Fibroblast of lung (primary cell): ENCODE results near the gene URB2. TPM values are rescaled to one million over a fixed set of nuclear protein-coding genes. Genes with fewer than 3 reads are reported as not detected.

ENCODE experiments used
- DNase-seq, 2 donors: peaks; one replicate each; pipeline versions ENCODE4 v3.0.0 to v3.0.0-alpha.2; 2010; ENCODE audit warnings: low read depth in 2 of 2
- H2AFZ ChIP-seq: 2 replicates; pipeline ENCODE4 v1.5.1; 2012; ENCODE audit warnings: low read length, control low read depth, inconsistent platforms
- H3K27ac ChIP-seq: 2 replicates; pipeline ENCODE4 v1.5.1; 2011; ENCODE audit warnings: low read length, control low read depth; ENCODE audit not compliant: insufficient read depth
- H3K27me3 ChIP-seq: 2 replicates; pipeline ENCODE4 v1.5.1; 2011; ENCODE audit warnings: mild to moderate bottlenecking, low read length; ENCODE audit not compliant: control insufficient read depth, insufficient read depth
- H3K36me3 ChIP-seq: 2 replicates; pipeline ENCODE4 v1.5.1; 2011; ENCODE audit warnings: low read length; ENCODE audit not compliant: control insufficient read depth, insufficient read depth
- H3K4me1 ChIP-seq: 2 replicates; pipeline ENCODE4 v1.5.1; 2011; ENCODE audit warnings: low read length; ENCODE audit not compliant: control insufficient read depth, insufficient read depth; ENCODE audit errors: extremely low read depth
- H3K4me2 ChIP-seq: 2 replicates; pipeline ENCODE4 v1.5.1; 2011; ENCODE audit warnings: low read length, control low read depth; ENCODE audit not compliant: insufficient read depth; ENCODE audit errors: extremely low read depth
- H3K4me3 ChIP-seq, 4 experiments: fragments of 200-600 bp in 1 of 4; sonication (generic) in 1 of 4; replicated peaks in 1 of 4; 2 replicates each; pipeline ENCODE4 v1.5.1; 2011 to 2016; ENCODE audit warnings: low read length in 4 of 4, low read depth in 3 of 4, mild to moderate bottlenecking in 3 of 4, control low read depth in 2 of 4, inconsistent platforms in 1 of 4, mixed read lengths in 1 of 4; ENCODE audit not compliant: insufficient read depth in 1 of 4; ENCODE audit errors: control extremely low read depth in 1 of 4
- H3K79me2 ChIP-seq: 2 replicates; pipeline ENCODE4 v1.5.1; 2012; ENCODE audit warnings: mild to moderate bottlenecking, low read length, inconsistent platforms; ENCODE audit not compliant: control insufficient read depth, insufficient read depth
- H3K9ac ChIP-seq: 2 replicates; pipeline ENCODE4 v1.5.1; 2011; ENCODE audit warnings: mild to moderate bottlenecking, low read length, control low read depth; ENCODE audit not compliant: insufficient read depth
- H3K9me3 ChIP-seq: 2 replicates; pipeline ENCODE4 v1.5.1; 2012; ENCODE audit warnings: low read depth, low read length; ENCODE audit not compliant: control insufficient read depth, insufficient read depth
- H4K20me1 ChIP-seq: 2 replicates; pipeline ENCODE4 v1.5.1; 2011; ENCODE audit warnings: low read length; ENCODE audit not compliant: control insufficient read depth, insufficient read depth; ENCODE audit errors: extremely low read depth
- CTCF ChIP-seq, 2 donors: IDR thresholded peaks in 1 of 2; conservative IDR thresholded peaks in 1 of 2; 1 replicate in 1 of 2; 2 replicates in 1 of 2; pipeline ENCODE4 v1.5.1; 2011 to 2012; ENCODE audit warnings: low read length in 2 of 2, control low read depth in 1 of 2, inconsistent platforms in 1 of 2, low read depth in 1 of 2, mild to moderate bottlenecking in 1 of 2
- EZH2 ChIP-seq: IDR thresholded peaks from 2 replicates; pipeline ENCODE4 v1.5.1; 2012; ENCODE audit warnings: low read length, control low read depth, mild to moderate bottlenecking; ENCODE audit errors: missing control alignments
- polyA plus RNA-seq, 2 donors: library from polyadenylated mRNA; depleted of rRNA in 1 of 2; stranded (reverse) in 1 of 2; unstranded in 1 of 2; fragments of >200 nt; gene quantifications; 2 replicates each; pipeline ENCODE4 v1.2.1, GENCODE V29; 2011 to 2012; ENCODE audit warnings: missing spikeins in 1 of 2
- total RNA-seq: library from RNA; depleted of rRNA; stranded (reverse); fragments of >200 nt; gene quantifications from 2 replicates; pipeline ENCODE4 v1.2.1, GENCODE V29; 2014

The URB2 gene
- total and polyA plus RNA-seq, 2 donors (not counting 1 experiment from before 2014, with no cell fraction given): 5.2 to 8.8 TPM

- Histone ChIP-seq H3K9ac (no peak overlapping the region), H4K20me1 (no peaks in the 10 kb centered on the region), H2AFZ (no peak overlapping the region), H3K27me3 (no peaks in the 10 kb centered on the region), H3K4me3 (no peak overlapping the region), H3K9me3 (no peaks in the 10 kb centered on the region), H3K36me3 (peaks cover 11% of the 10 kb centered on the region), H3K4me1 (no peaks in the 10 kb centered on the region), H3K79me2 (no peaks in the 10 kb centered on the region), H3K4me2 (no peak overlapping the region), H3K27ac (no peak overlapping the region)
- DNase-seq: no peak
- no peak for TF ChIP-seq EZH2
- no peak for TF ChIP-seq CTCF (conservative IDR thresholded peaks at IDR 0.05 in 1 of 2, IDR thresholded peaks at IDR 0.05 in 1 of 2; ENCODE audit: low read depth in 1 of 2, low read length in 2 of 2)
Measured at GRCh38 chr1:229651546-229651945, 25.5 kb downstream of the URB2 start.

- Histone ChIP-seq H4K20me1 (no peaks in the 10 kb centered on the region), H3K4me3 (no peak overlapping the region), H3K27me3 (no peaks in the 10 kb centered on the region), H2AFZ (no peak overlapping the region), H3K79me2 (no peaks in the 10 kb centered on the region), H3K9ac (no peak overlapping the region), H3K4me2 (no peak overlapping the region), H3K4me1 (no peaks in the 10 kb centered on the region), H3K9me3 (no peaks in the 10 kb centered on the region), H3K36me3 (peaks cover 5% of the 10 kb centered on the region), H3K27ac (no peak overlapping the region)
- TF ChIP-seq EZH2 (no peak), CTCF (conservative IDR thresholded peaks at IDR 0.05 in 1 of 2, IDR thresholded peaks at IDR 0.05 in 1 of 2; ENCODE audit: low read depth in 1 of 2, low read length in 2 of 2) (no peak)
- DNase-seq: no peak
Measured at GRCh38 chr1:229653420-229653819, 27.4 kb downstream of the URB2 start.

- H3K4me2 ChIP-seq: no peak overlapping the region
- H3K4me3 ChIP-seq: no peak overlapping the region
- no peak for DNase-seq
- peaks cover 5% of the 10 kb centered on the region for H3K36me3 ChIP-seq
- no peak overlapping the region for H3K9ac ChIP-seq
- no peaks in the 10 kb centered on the region for H3K27me3 ChIP-seq
- H3K27ac ChIP-seq: no peak overlapping the region
- H4K20me1 ChIP-seq: no peaks in the 10 kb centered on the region
- H3K79me2 ChIP-seq: no peaks in the 10 kb centered on the region
- H3K9me3 ChIP-seq: no peaks in the 10 kb centered on the region
- no peak overlapping the region for H2AFZ ChIP-seq
- no peak for TF ChIP-seq CTCF (conservative IDR thresholded peaks at IDR 0.05 in 1 of 2, IDR thresholded peaks at IDR 0.05 in 1 of 2; ENCODE audit: low read depth in 1 of 2, low read length in 2 of 2)
- no peak for TF ChIP-seq EZH2
- no peaks in the 10 kb centered on the region for H3K4me1 ChIP-seq
Measured at GRCh38 chr1:229655781-229656180, 29.7 kb downstream of the URB2 start.
